ENCODE data around the gene KLF7.

The KLF7 gene

GRCh38 chr2:207117668-207118067, 48.1 kb downstream of the KLF7 start:
- Histone ChIP-seq H3K27me3 (replicated peaks; ENCODE audit: insufficient read depth, low read length) (no peaks in the 10 kb centered on the region), H3F3A (ENCODE audit: insufficient read depth, low read length) (no peaks in the 10 kb centered on the region), H3K4me3 (ENCODE audit: low read length) (no peak overlapping the region), H3K9ac (ENCODE audit: low read length) (no peak overlapping the region), H3K4me2 (ENCODE audit: low read depth, low read length) (no peak overlapping the region), H3K79me2 (ENCODE audit: low read length) (no peaks in the 10 kb centered on the region), H3K36me3 (replicated peaks; ENCODE audit: insufficient read depth, low read length) (no peaks in the 10 kb centered on the region), H3K4me1 (ENCODE audit: low read length) (no peaks in the 10 kb centered on the region), H3K9me2 (replicated peaks; ENCODE audit: insufficient read depth, low read length) (no peaks in the 10 kb centered on the region), H2AFZ (ENCODE audit: low read length) (no peak overlapping the region), H4K20me1 (ENCODE audit: insufficient read depth, low read length) (no peaks in the 10 kb centered on the region), H3K27ac (ENCODE audit: low read length) (no peak overlapping the region), H3K9me3 (replicated peaks; ENCODE audit: insufficient read depth, low read length) (no peaks in the 10 kb centered on the region)
- DNase-seq, result no peak
- TF ChIP-seq EZH2phosphoT487 (IDR thresholded peaks at IDR 0.05; ENCODE audit: low read length) (no peak), EZH2 (optimal IDR thresholded peaks at IDR 0.05; ENCODE audit: low read depth, low read length) (no peak)
- TF ChIP-seq, protein P1, sequence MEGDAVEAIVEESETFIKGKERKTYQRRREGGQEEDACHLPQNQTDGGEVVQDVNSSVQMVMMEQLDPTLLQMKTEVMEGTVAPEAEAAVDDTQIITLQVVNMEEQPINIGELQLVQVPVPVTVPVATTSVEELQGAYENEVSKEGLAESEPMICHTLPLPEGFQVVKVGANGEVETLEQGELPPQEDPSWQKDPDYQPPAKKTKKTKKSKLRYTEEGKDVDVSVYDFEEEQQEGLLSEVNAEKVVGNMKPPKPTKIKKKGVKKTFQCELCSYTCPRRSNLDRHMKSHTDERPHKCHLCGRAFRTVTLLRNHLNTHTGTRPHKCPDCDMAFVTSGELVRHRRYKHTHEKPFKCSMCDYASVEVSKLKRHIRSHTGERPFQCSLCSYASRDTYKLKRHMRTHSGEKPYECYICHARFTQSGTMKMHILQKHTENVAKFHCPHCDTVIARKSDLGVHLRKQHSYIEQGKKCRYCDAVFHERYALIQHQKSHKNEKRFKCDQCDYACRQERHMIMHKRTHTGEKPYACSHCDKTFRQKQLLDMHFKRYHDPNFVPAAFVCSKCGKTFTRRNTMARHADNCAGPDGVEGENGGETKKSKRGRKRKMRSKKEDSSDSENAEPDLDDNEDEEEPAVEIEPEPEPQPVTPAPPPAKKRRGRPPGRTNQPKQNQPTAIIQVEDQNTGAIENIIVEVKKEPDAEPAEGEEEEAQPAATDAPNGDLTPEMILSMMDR (IDR thresholded peaks at IDR 0.05; ENCODE audit: low read length), result no peak

GRCh38 chr2:207115715-207116364, 49.9 kb downstream of the KLF7 start:
- Histone ChIP-seq H3K79me2 (ENCODE audit: low read length) (no peaks in the 10 kb centered on the region), H3K9ac (ENCODE audit: low read length) (no peak overlapping the region), H3K4me3 (ENCODE audit: low read length) (no peak overlapping the region), H3F3A (ENCODE audit: insufficient read depth, low read length) (no peaks in the 10 kb centered on the region), H3K4me2 (ENCODE audit: low read depth, low read length) (no peak overlapping the region), H3K9me2 (replicated peaks; ENCODE audit: insufficient read depth, low read length) (no peaks in the 10 kb centered on the region), H4K20me1 (ENCODE audit: insufficient read depth, low read length) (no peaks in the 10 kb centered on the region), H3K36me3 (replicated peaks; ENCODE audit: insufficient read depth, low read length) (no peaks in the 10 kb centered on the region), H3K4me1 (ENCODE audit: low read length) (no peaks in the 10 kb centered on the region), H3K27me3 (replicated peaks; ENCODE audit: insufficient read depth, low read length) (no peaks in the 10 kb centered on the region), H3K9me3 (replicated peaks; ENCODE audit: insufficient read depth, low read length) (no peaks in the 10 kb centered on the region), H2AFZ (ENCODE audit: low read length) (no peak overlapping the region), H3K27ac (ENCODE audit: low read length) (no peak overlapping the region)
- TF ChIP-seq EZH2 (optimal IDR thresholded peaks at IDR 0.05; ENCODE audit: low read depth, low read length) (no peak), EZH2phosphoT487 (IDR thresholded peaks at IDR 0.05; ENCODE audit: low read length) (no peak)
- TF ChIP-seq, protein P1 (IDR thresholded peaks at IDR 0.05; ENCODE audit: low read length), result no peak
- DNase-seq, result no peak

DNA sequence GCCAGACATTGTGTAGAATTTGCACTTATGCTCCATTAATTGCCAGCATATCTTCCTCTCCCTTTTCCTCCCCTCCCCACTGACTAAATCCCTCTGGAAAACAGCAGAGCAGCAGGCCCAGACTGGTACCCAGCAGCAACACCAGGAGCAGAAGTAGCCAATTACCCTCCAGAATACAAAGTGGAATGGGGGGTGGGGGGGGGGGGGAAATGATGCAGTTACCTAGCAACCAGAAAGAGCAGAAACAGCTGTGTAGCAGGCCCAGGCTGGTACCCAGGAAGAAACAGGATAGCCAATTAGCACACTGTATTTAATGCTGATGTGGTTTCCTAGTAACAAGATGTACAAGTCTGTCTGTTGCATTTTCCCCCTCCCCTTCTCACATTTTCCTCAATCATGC, 52.3 kb downstream of the KLF7 start:
- Histone ChIP-seq H3K9ac (ENCODE audit: low read length) (no peak overlapping the region), H3K4me2 (ENCODE audit: low read depth, low read length) (no peak overlapping the region), H3K9me3 (replicated peaks; ENCODE audit: insufficient read depth, low read length) (no peaks in the 10 kb centered on the region), H3K27me3 (replicated peaks; ENCODE audit: insufficient read depth, low read length) (no peaks in the 10 kb centered on the region), H2AFZ (ENCODE audit: low read length) (no peak overlapping the region), H3K27ac (ENCODE audit: low read length) (no peak overlapping the region), H4K20me1 (ENCODE audit: insufficient read depth, low read length) (no peaks in the 10 kb centered on the region), H3K4me3 (ENCODE audit: low read length) (no peak overlapping the region), H3K4me1 (ENCODE audit: low read length) (no peaks in the 10 kb centered on the region), H3K9me2 (replicated peaks; ENCODE audit: insufficient read depth, low read length) (no peaks in the 10 kb centered on the region), H3F3A (ENCODE audit: insufficient read depth, low read length) (no peaks in the 10 kb centered on the region), H3K79me2 (ENCODE audit: low read length) (no peaks in the 10 kb centered on the region), H3K36me3 (replicated peaks; ENCODE audit: insufficient read depth, low read length) (no peaks in the 10 kb centered on the region)
- no peak for DNase-seq
- TF ChIP-seq, protein P1 (IDR thresholded peaks at IDR 0.05; ENCODE audit: low read length), result no peak
- TF ChIP-seq EZH2phosphoT487 (IDR thresholded peaks at IDR 0.05; ENCODE audit: low read length) (no peak), EZH2 (optimal IDR thresholded peaks at IDR 0.05; ENCODE audit: low read depth, low read length) (no peak)

All from MM.1S (cell line).